Natural killer cell (primary cell): ENCODE measurements around the gene HLA-DRB5. TPM values are rescaled to one million over a fixed set of nuclear protein-coding genes. Genes with fewer than 3 reads are reported as not detected.

Source experiments
- ATAC-seq, 3 donors: fragments of 150-1000 bp in 2 of 3; fragments of 200-7000 bp in 1 of 3; cut with Tn5 transposase; 1 replicate in 1 of 3; 2 replicates in 2 of 3; pipeline ENCODE4 v1.10.0; 2021; ENCODE audit warnings: mild to moderate bottlenecking in 2 of 3, moderate library complexity in 2 of 3
- DNase-seq, 2 donors: peaks; one replicate each; pipeline versions ENCODE4 v3.0.0 to v3.0.0-alpha.2; 2013 to 2021; ENCODE audit warnings: mixed read lengths in 1 of 2
- H3K27ac ChIP-seq: one replicate; pipeline ENCODE4 v1.5.1; 2013; ENCODE audit warnings: mild to moderate bottlenecking, low read length
- H3K27me3 ChIP-seq: one replicate; pipeline ENCODE4 v1.6.1; 2013; ENCODE audit warnings: low read length; ENCODE audit not compliant: control insufficient read depth, insufficient read depth
- H3K36me3 ChIP-seq: one replicate; pipeline ENCODE4 v1.6.1; 2013; ENCODE audit warnings: low read length; ENCODE audit not compliant: control insufficient read depth, insufficient read depth
- H3K4me1 ChIP-seq: one replicate; pipeline ENCODE4 v1.6.1; 2013; ENCODE audit warnings: low read length; ENCODE audit not compliant: control insufficient read depth, insufficient read depth
- H3K4me3 ChIP-seq: one replicate; pipeline ENCODE4 v1.5.1; 2013; ENCODE audit warnings: low read length
- H3K9me3 ChIP-seq: one replicate; pipeline ENCODE4 v1.6.1; 2013; ENCODE audit warnings: low read length; ENCODE audit not compliant: control insufficient read depth, insufficient read depth
- H3K27ac Mint-ChIP-seq, 2 donors: one replicate each; pipeline ENCODE4 v1.8.0; 2022; ENCODE audit warnings: mild to moderate bottlenecking in 2 of 2, mixed read lengths in 2 of 2, moderate library complexity in 1 of 2
- H3K27me3 Mint-ChIP-seq, 2 donors: one replicate each; pipeline ENCODE4 v1.8.0; 2022; ENCODE audit warnings: low read depth in 2 of 2, mixed read lengths in 2 of 2
- H3K36me3 Mint-ChIP-seq: one replicate; pipeline ENCODE4 v1.8.0; 2022; ENCODE audit warnings: mixed read lengths
- H3K4me1 Mint-ChIP-seq, 2 donors: one replicate each; pipeline ENCODE4 v1.8.0; 2022; ENCODE audit warnings: mixed read lengths in 2 of 2
- H3K4me3 Mint-ChIP-seq: one replicate; pipeline ENCODE4 v1.8.0; 2022; ENCODE audit warnings: mild to moderate bottlenecking, moderate library complexity, mixed read lengths
- H3K9me3 Mint-ChIP-seq, 2 donors: one replicate each; pipeline ENCODE4 v1.8.0; 2022; ENCODE audit warnings: mixed read lengths in 2 of 2
- CTCF ChIP-seq: fragments of 200-600 bp; IDR thresholded peaks from one replicate; pipeline ENCODE4 v1.8.0; 2022; ENCODE audit warnings: antibody characterized with exemption
- WGBS: methylation state at CpG from one replicate; pipeline ENCODE4 v1.1.7; 2013; ENCODE audit warnings: missing lambda C conversion rate; ENCODE audit not compliant: insufficient coverage; 5-methylcytosine and 5-hydroxymethylcytosine counted together
- intact Hi-C: fragments of 100-400 bp; cut with micrococcal nuclease; formaldehyde crosslinking; loops from one replicate; pipeline ENCODE4 v1.14.2; 2022
- total RNA-seq, 4 donors: library from RNA; stranded (reverse); fragments of 120-200 nt in 1 of 4; gene quantifications; one replicate each; pipeline versions ENCODE4 v1.2.3 to v1.2.4, GENCODE V29; 2013 to 2022

Gene HLA-DRB5
- total RNA-seq, 3 donors from 2014 or later (not counting 1 experiment from before 2014, with no cell fraction given), result 17.9 to 48.5 (median 25.6) TPM

- peaks cover 0 to 8% of the 10 kb centered on the region in 2 donors for H3K27me3 Mint-ChIP-seq
- ATAC-seq (no peak), DNase-seq (no peak)
- H3K4me3 ChIP-seq, result no peak overlapping the region
- H3K4me3 Mint-ChIP-seq, result no peak overlapping the region
- peak overlapping the region in 1 of 2 donors; percentile 50 for H3K27ac Mint-ChIP-seq
- H3K27me3 ChIP-seq, result no peaks in the 10 kb centered on the region
- no peaks in the 10 kb centered on the region for H3K4me1 ChIP-seq
- H3K9me3 Mint-ChIP-seq, result no peaks in the 10 kb centered on the region
- intact Hi-C loops, result loop anchor here (1.0 kb wide), 1 partner anchor 88 kb away; no protein-coding TSS in a partner anchor
- 45% methylated on average over 2 of the region's 4 CpGs for WGBS
- no peak for TF ChIP-seq CTCF
- peaks cover 12 to 18% of the 10 kb centered on the region in 2 donors for H3K4me1 Mint-ChIP-seq
- no peaks in the 10 kb centered on the region for H3K9me3 ChIP-seq
- H3K36me3 Mint-ChIP-seq, result no peaks in the 10 kb centered on the region
- no peaks in the 10 kb centered on the region for H3K36me3 ChIP-seq
- H3K27ac ChIP-seq, result no peak overlapping the region
These were observed 40.3 kb upstream of the HLA-DRB5 start for GRCh38 chr6:32570363-32570905.

- Histone ChIP-seq H3K4me3 (no peak overlapping the region), H3K36me3 (no peaks in the 10 kb centered on the region), H3K27me3 (no peaks in the 10 kb centered on the region), H3K9me3 (no peaks in the 10 kb centered on the region), H3K4me1 (no peaks in the 10 kb centered on the region), H3K27ac (no peak overlapping the region)
- H3K4me3 Mint-ChIP-seq, result peak overlapping the region; percentile 65
- H3K9me3 Mint-ChIP-seq, result no peaks in the 10 kb centered on the region
- H3K4me1 Mint-ChIP-seq, result peaks cover 12 to 18% of the 10 kb centered on the region in 2 donors
- H3K27ac Mint-ChIP-seq, result peak overlapping the region; percentile 79 to 94
- no peak for DNase-seq
- intact Hi-C loops, result no loop called here
- no peaks in the 10 kb centered on the region for H3K36me3 Mint-ChIP-seq
- H3K27me3 Mint-ChIP-seq, result peaks cover under 1 to 8% of the 10 kb centered on the region in 2 donors
- ATAC-seq, result peak in 2 of 3 donors; percentile 71 to 85
- WGBS, result 0% methylated on average over 2 of the region's 6 CpGs
- no peak for TF ChIP-seq CTCF
These were observed 38.5 kb upstream of the HLA-DRB5 start for GRCh38 chr6:32568561-32568960.

GRCh38 chr6:32566957-32567356, 36.9 kb upstream of the HLA-DRB5 start:
- Histone ChIP-seq H3K36me3 (no peaks in the 10 kb centered on the region), H3K9me3 (no peaks in the 10 kb centered on the region), H3K27me3 (no peaks in the 10 kb centered on the region), H3K27ac (no peak overlapping the region), H3K4me1 (no peaks in the 10 kb centered on the region), H3K4me3 (no peak overlapping the region)
- ATAC-seq (no peak), DNase-seq (no peak)
- Mint-ChIP-seq H3K36me3 (no peaks in the 10 kb centered on the region), H3K27ac (no peak overlapping the region), H3K4me3 (no peak overlapping the region), H3K4me1 (peaks cover 12 to 18% of the 10 kb centered on the region in 2 donors), H3K9me3 (no peaks in the 10 kb centered on the region), H3K27me3 (peaks cover 7 to 8% of the 10 kb centered on the region in 2 donors)
- WGBS, result no CpG with 5 or more reads among the region's 8 CpGs
- intact Hi-C loops, result no loop called here
- TF ChIP-seq CTCF, result no peak

GRCh38 chr6:32565511-32565910, 35.4 kb upstream of the HLA-DRB5 start:
- Histone ChIP-seq H3K36me3 (no peaks in the 10 kb centered on the region), H3K4me1 (no peaks in the 10 kb centered on the region), H3K27ac (no peak overlapping the region), H3K27me3 (no peaks in the 10 kb centered on the region), H3K4me3 (no peak overlapping the region), H3K9me3 (no peaks in the 10 kb centered on the region)
- no peak for DNase-seq
- H3K4me1 Mint-ChIP-seq, result peaks cover 12 to 18% of the 10 kb centered on the region in 2 donors
- no peaks in the 10 kb centered on the region for H3K36me3 Mint-ChIP-seq
- H3K9me3 Mint-ChIP-seq, result no peaks in the 10 kb centered on the region
- WGBS, result no CpG with 5 or more reads among the region's 1 CpG
- ATAC-seq, result no peak
- TF ChIP-seq CTCF, result no peak
- intact Hi-C loops, result no loop called here
- H3K27ac Mint-ChIP-seq, result no peak overlapping the region
- peaks cover 5 to 7% of the 10 kb centered on the region in 2 donors for H3K27me3 Mint-ChIP-seq
- H3K4me3 Mint-ChIP-seq, result no peak overlapping the region
